ENCODE results near the gene OLFM2. TPM values are rescaled to one million over a fixed set of nuclear protein-coding genes. Genes with fewer than 3 reads are reported as not detected.

OLFM2 gene
- total RNA-seq, 1 experiment from 2014 or later = 1.6 TPM

Small RNA genes lying within 50 kb of the gene (small RNA-seq; reads per million reads assigned to genes)
- gene RF00156 = 0 to 0.04 reads per million in 2 experiments

Other genes with a start within 250 kb of the OLFM2 start
- 1.7 and 2.6 TPM in 2 replicates for gene ZNF846, start 167.8 kb downstream of the OLFM2 start, total RNA-seq (2014; rRNA removed; shearing (Covaris generic))
- 13.9 and 14.4 TPM in 2 replicates for gene FBXL12, start 117.4 kb downstream of the OLFM2 start, total RNA-seq (2014; rRNA removed; shearing (Covaris generic))
- 150 and 160 TPM in 2 replicates for gene UBL5, start 108.6 kb downstream of the OLFM2 start, total RNA-seq (2014; rRNA removed; shearing (Covaris generic))
- 64.6 and 79.5 TPM in 2 replicates for gene PIN1, start 101.2 kb downstream of the OLFM2 start, total RNA-seq (2014; rRNA removed; shearing (Covaris generic))
- gene COL5A3, start 74.0 kb upstream of the OLFM2 start, total RNA-seq (2014; rRNA removed; shearing (Covaris generic)) = 0.06 and 0.12 TPM in 2 replicates
- gene RDH8, start 77.0 kb upstream of the OLFM2 start, total RNA-seq (2014; rRNA removed; shearing (Covaris generic)) = not detected in 2 replicates
- gene SHFL, start 149.8 kb upstream of the OLFM2 start, total RNA-seq (2014; rRNA removed; shearing (Covaris generic)) = 9.1 and 9.4 TPM in 2 replicates
- gene ANGPTL6, start 166.2 kb upstream of the OLFM2 start, total RNA-seq (2014; rRNA removed; shearing (Covaris generic)) = not detected in 2 replicates
- 38.5 and 39.7 TPM in 2 replicates for gene PPAN, start 169.8 kb upstream of the OLFM2 start, total RNA-seq (2014; rRNA removed; shearing (Covaris generic))
- gene P2RY11, start 175.2 kb upstream of the OLFM2 start, total RNA-seq (2014; rRNA removed; shearing (Covaris generic)) = 3.6 and 6.0 TPM in 2 replicates
- gene EIF3G, start 183.4 kb upstream of the OLFM2 start, total RNA-seq (2014; rRNA removed; shearing (Covaris generic)) = 227 and 253 TPM in 2 replicates